ENCODE measurements around the gene ABLIM2.

ABLIM2 gene

DNA sequence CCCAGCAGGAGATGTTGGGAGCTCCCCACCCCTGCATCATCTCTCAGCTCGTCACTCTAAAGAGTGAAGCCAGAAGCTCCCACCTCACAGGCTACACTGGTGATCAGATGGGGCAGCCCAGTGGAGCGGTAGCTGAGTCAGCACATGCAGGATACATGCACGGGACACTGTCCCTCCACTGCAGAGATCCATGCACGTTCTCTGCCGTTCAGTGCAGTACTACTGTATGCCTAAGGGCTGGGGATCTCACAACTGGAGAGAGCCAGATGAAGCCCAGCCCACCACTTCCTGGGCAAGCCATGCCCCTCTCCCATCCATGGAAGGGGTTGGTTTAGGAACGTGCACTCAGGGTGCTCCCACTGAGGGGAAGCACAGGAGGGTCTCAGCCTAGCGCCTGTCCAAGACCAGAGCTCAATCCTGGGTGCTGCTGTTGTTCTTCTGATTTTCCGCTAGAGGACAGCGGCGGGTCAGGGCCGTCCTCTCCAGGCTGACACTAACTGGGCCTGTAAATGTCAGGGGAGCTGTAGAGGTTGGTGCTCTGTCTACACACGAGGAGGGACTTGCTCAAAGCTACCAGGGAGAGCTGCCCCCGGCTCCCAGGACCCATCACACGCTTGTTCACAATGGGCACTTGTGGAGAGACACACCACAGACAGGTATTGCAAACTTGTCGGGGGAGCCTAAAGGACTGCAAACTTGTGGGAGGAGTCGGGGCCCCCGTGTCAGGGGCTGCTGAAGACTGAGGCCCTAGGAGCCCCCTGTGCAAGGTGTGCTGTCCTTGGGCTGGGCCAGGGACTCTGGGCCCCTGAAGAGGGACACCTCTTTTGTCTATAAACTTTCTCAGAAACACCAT, 18.2 kb upstream of the ABLIM2 start:
- Histone ChIP-seq H3K4me1 (ENCODE audit: low read length) (peaks cover 6% of the 10 kb centered on the region; the same call in 1 of the 2 replicates), H3K9ac (ENCODE audit: low read length) (no peak overlapping the region), H3K27me3 (replicated peaks; ENCODE audit: insufficient read depth, low read length) (peaks cover 31% of the 10 kb centered on the region), H3K27ac (ENCODE audit: low read length) (no peak overlapping the region), H3K79me2 (ENCODE audit: low read length) (no peaks in the 10 kb centered on the region), H3F3A (ENCODE audit: insufficient read depth, low read length) (no peaks in the 10 kb centered on the region), H3K9me2 (replicated peaks; ENCODE audit: insufficient read depth, low read length) (no peaks in the 10 kb centered on the region), H3K4me3 (ENCODE audit: low read length) (no peak overlapping the region), H3K9me3 (replicated peaks; ENCODE audit: insufficient read depth, low read length) (no peaks in the 10 kb centered on the region), H3K36me3 (replicated peaks; ENCODE audit: insufficient read depth, low read length) (no peaks in the 10 kb centered on the region), H2AFZ (ENCODE audit: low read length) (no peak overlapping the region), H3K4me2 (ENCODE audit: low read depth, low read length) (no peak overlapping the region), H4K20me1 (ENCODE audit: insufficient read depth, low read length) (no peaks in the 10 kb centered on the region)
- TF ChIP-seq, protein P1, sequence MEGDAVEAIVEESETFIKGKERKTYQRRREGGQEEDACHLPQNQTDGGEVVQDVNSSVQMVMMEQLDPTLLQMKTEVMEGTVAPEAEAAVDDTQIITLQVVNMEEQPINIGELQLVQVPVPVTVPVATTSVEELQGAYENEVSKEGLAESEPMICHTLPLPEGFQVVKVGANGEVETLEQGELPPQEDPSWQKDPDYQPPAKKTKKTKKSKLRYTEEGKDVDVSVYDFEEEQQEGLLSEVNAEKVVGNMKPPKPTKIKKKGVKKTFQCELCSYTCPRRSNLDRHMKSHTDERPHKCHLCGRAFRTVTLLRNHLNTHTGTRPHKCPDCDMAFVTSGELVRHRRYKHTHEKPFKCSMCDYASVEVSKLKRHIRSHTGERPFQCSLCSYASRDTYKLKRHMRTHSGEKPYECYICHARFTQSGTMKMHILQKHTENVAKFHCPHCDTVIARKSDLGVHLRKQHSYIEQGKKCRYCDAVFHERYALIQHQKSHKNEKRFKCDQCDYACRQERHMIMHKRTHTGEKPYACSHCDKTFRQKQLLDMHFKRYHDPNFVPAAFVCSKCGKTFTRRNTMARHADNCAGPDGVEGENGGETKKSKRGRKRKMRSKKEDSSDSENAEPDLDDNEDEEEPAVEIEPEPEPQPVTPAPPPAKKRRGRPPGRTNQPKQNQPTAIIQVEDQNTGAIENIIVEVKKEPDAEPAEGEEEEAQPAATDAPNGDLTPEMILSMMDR (IDR thresholded peaks at IDR 0.05; ENCODE audit: low read length) = peak; percentile 81
- TF ChIP-seq EZH2phosphoT487 (IDR thresholded peaks at IDR 0.05; ENCODE audit: low read length) = no peak
- peak; percentile 53 for DNase-seq

DNA sequence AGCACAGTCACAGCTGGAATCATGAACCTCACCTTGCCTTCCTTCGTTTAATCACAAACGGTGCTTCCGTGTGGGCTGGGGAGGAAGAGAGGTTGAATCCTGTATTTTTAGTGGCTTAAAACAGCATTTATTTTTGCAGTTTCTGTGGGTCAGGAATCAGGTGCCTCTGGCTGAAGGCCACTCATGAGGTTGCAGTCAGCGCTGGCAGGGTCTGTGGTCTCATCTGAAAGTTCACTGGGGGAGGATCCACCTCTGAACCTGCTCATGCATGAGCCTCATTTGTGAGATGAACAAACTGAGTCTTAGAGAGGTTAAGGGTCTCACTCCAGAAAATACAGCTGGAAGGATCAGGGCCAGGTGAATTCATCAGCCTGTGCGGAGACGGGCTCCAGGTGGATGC, 17.1 kb upstream of the ABLIM2 start:
- Histone ChIP-seq H2AFZ (ENCODE audit: low read length) (no peak overlapping the region), H4K20me1 (ENCODE audit: insufficient read depth, low read length) (no peaks in the 10 kb centered on the region), H3K9ac (ENCODE audit: low read length) (no peak overlapping the region), H3K4me2 (ENCODE audit: low read depth, low read length) (no peak overlapping the region), H3K4me1 (ENCODE audit: low read length) (peaks cover 6% of the 10 kb centered on the region; the same call in 1 of the 2 replicates), H3K27me3 (replicated peaks; ENCODE audit: insufficient read depth, low read length) (peaks cover 29% of the 10 kb centered on the region), H3K9me3 (replicated peaks; ENCODE audit: insufficient read depth, low read length) (no peaks in the 10 kb centered on the region), H3K79me2 (ENCODE audit: low read length) (no peaks in the 10 kb centered on the region), H3K27ac (ENCODE audit: low read length) (no peak overlapping the region), H3K9me2 (replicated peaks; ENCODE audit: insufficient read depth, low read length) (no peaks in the 10 kb centered on the region), H3F3A (ENCODE audit: insufficient read depth, low read length) (no peaks in the 10 kb centered on the region), H3K4me3 (ENCODE audit: low read length) (no peak overlapping the region), H3K36me3 (replicated peaks; ENCODE audit: insufficient read depth, low read length) (no peaks in the 10 kb centered on the region)
- no peak for DNase-seq
- TF ChIP-seq EZH2 (optimal IDR thresholded peaks at IDR 0.05; ENCODE audit: low read depth, low read length) = no peak
- TF ChIP-seq, protein P1 (IDR thresholded peaks at IDR 0.05; ENCODE audit: low read length) = no peak
- no peak for TF ChIP-seq EZH2phosphoT487 (IDR thresholded peaks at IDR 0.05; ENCODE audit: low read length)

DNA sequence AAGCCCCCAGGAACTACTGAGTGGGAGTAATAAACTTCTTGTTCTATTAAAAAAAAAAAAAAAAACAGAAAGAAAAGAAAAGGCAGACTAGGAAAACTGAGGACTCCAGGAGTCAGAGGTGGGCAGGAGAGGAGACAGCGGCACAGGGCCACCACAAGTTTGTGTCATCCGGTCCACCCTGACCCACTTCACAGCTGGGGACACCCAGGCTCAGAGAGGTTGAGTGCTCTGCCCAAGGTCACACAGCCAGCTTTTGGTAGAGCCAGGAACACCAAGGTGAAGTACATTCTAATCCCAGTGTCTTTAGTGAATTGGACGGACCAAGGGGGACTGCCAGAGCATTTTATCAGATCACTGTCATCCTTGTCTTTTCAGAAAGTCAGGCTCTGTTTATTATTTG, 16.4 kb upstream of the ABLIM2 start:
- H3K9me2 ChIP-seq (replicated peaks; ENCODE audit: insufficient read depth, low read length) = no peaks in the 10 kb centered on the region
- TF ChIP-seq EZH2 (optimal IDR thresholded peaks at IDR 0.05; ENCODE audit: low read depth, low read length) = no peak
- TF ChIP-seq, protein P1 (IDR thresholded peaks at IDR 0.05; ENCODE audit: low read length) = no peak
- no peak for TF ChIP-seq EZH2phosphoT487 (IDR thresholded peaks at IDR 0.05; ENCODE audit: low read length)
- H2AFZ ChIP-seq (ENCODE audit: low read length) = no peak overlapping the region
- peaks cover 36% of the 10 kb centered on the region for H3K27me3 ChIP-seq (replicated peaks; ENCODE audit: insufficient read depth, low read length)
- no peak overlapping the region for H3K4me2 ChIP-seq (ENCODE audit: low read depth, low read length)
- no peaks in the 10 kb centered on the region for H3K79me2 ChIP-seq (ENCODE audit: low read length)
- peaks cover 6% of the 10 kb centered on the region; the same call in 1 of the 2 replicates for H3K4me1 ChIP-seq (ENCODE audit: low read length)
- no peak overlapping the region for H3K4me3 ChIP-seq (ENCODE audit: low read length)
- DNase-seq = no peak
- no peaks in the 10 kb centered on the region for H3K9me3 ChIP-seq (replicated peaks; ENCODE audit: insufficient read depth, low read length)
- H3K36me3 ChIP-seq (replicated peaks; ENCODE audit: insufficient read depth, low read length) = no peaks in the 10 kb centered on the region
- H4K20me1 ChIP-seq (ENCODE audit: insufficient read depth, low read length) = no peaks in the 10 kb centered on the region
- H3K27ac ChIP-seq (ENCODE audit: low read length) = no peak overlapping the region
- H3K9ac ChIP-seq (ENCODE audit: low read length) = no peak overlapping the region
- no peaks in the 10 kb centered on the region for H3F3A ChIP-seq (ENCODE audit: insufficient read depth, low read length)
